ENCODE data around the gene RBM8A.
"Not testable (repeated sequence)": the region's sequence is repeated elsewhere in the genome, so short reads cannot be mapped to it uniquely, and the experiment has no call there.

Gene RBM8A

DNA sequence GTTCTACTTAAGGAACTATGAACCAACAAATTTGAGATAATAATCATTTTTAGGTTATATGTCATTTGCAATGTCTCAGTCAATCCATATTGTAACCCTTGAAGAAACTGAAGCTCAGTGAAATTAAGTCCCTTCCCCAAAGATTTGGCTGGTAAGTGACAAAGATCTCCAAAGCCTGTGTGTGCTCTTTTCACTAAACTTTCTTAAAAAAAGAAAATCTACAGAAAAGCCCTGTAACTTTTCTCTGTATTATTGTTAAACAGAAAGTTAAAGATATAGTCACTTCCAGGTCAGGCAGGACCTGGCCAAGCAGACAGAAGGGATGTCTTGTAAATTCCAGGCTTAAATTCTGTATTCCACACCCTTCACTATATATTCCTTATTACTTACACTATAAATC lies 29.1 kb upstream of the RBM8A start:
- DNase-seq, result no peak

DNA sequence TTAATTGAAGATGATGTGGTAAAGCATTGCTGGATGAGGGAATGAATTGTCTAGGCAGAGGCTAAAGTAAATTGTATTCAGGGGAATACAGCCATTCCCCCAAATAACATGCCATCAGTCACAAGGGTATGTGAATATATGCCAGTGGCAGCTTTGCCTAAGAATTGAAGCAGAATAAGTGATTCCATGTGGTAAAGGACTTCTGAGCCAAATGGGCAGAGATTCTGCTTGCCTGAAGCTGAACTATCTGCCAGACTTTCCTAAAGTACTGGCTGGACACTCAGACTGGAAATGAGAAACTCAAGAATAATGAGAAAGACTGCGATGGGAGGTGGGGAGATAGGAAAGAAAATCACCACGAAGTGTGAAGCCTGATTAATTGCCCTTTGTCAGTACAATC lies 28.2 kb upstream of the RBM8A start:
- DNase-seq, result no peak

DNA sequence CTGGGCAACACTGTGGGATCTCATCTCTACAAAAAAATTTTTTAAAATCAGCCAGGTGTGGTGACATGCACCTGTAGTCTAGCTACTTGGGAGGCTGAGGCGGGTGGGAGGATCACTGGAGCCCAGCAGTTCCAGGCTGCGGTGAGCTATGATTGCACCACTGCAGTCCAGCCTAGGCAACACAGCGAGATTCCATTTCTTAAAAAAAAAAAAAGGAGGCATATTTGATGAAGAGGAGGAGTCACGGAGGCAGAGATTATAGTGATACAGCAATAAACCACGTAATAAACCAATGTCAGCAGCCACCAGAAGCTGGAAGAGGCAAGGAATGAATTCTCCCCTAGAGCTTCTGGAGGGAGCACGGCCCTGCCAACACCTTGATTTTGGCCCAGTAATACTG lies 26.6 kb upstream of the RBM8A start:
- no peak for DNase-seq

DNA sequence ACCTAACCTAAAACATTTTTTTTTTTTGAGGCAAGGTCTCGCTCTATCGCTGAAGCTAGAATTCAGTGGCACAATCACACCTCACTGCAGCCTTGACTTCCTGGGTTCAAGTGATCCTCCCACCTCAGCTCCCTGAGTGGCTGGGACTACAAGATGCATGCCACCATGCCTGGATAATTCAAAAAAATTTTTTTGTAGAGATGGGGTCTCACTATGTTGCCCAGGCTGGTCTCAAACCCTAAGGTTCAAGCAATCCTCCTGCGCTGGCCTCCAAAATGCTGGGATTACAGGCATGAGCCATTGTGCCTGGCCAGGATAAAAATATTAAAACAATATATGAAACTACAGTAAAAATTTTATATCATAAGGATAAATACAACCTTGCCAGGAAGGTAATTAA lies 25.6 kb upstream of the RBM8A start:
- no peak for DNase-seq

DNA sequence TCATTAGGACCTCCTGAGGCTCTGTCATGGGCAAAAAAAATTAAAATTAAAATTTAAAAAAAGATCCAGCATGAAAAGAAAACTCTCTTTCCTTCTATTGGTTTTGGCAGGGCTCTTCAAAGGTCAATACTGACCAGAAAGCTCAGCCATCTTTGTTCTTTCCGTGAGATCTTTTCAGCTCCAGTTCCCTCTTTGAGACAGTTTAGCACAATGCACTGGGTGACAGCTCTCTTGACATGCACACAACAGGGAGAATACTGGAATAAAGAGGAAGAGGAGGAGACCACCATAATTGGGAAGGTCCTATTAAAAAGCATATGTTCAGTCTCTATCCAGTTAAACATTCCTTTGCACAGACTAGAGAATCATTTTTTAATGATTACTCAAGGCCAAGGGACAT lies 24.2 kb upstream of the RBM8A start:
- DNase-seq, result no peak

DNA sequence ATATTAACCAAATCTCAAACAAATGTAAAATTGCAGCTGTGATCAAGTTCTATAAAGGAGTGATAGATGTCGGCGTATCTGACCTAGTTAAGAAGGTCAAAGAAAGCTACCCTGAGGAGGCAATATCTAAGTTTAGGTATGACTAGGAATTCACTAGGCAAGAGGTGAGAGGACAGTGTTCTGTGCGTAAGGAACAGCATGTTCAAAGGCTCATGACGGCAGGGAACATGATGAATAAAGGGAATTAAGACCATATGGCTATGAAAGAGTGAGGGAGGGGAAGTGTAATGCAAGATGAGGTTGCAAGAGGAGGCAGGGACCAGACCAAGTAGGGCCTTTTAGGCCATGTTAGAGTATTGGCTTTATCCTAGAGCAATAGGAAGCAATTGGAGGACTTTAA lies 21.9 kb upstream of the RBM8A start:
- DNase-seq, result no peak

DNA sequence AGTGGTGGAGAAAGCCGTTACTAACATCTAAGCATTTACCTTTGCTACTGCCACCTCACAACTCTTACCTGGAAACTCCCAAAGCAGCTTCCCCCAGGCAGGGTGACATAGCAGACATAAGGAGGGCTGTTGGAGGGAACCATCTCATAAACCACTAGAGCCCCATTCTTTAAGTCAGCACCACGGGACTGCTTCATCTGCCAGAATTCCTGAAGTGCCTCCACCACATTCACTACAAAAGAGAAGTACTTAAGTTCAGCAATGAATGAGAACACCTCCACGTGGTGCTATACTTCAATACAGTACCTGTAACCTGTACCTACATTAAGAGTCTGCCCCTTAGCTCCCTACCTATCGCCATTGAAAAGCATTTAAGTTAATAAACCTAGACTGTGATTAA lies 20.3 kb upstream of the RBM8A start:
- DNase-seq, result no peak

DNA sequence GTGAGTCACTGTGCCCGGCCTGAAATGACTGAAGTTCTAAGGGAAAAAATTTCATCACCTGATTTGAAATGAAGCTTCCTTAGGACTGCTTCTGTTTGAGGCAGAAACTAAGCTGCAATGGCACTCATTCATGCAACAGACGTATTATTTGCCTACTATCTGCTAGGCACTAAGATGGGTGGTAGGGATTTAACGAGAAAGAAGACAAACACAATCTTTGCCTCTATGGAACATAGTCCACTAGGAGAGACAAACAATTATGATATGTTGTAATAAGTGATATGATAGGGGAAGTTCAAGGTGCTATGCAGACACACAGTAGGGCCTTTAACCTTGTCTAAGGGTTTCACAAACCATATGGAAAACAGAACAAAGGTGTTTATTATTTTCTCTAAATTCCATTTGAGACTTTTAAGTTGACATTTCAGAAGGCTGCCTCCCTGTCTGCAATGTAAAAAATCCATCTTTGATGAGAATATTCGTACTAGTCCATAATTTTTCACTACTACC lies 19.2 kb upstream of the RBM8A start:
- no peak for DNase-seq

DNA sequence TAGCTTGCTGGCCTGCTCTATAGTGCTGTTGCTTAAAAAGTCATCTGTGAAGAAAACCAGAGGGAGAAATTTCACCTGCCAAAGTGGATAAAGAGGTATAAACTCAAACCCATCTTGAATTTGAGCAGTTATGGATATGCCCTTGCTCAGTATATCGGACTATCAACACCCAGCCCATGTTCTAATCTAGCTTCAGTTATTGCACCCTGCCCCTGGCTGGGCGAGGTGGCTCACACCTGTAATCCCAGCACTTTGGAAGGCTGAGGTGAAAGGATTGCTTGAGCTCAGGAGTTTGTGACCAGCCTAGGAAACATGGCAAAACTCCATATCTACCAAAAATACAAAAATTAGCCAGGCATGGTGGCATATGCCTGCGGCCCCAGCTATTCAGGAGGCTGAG lies 17.2 kb upstream of the RBM8A start:
- no peak for DNase-seq

DNA sequence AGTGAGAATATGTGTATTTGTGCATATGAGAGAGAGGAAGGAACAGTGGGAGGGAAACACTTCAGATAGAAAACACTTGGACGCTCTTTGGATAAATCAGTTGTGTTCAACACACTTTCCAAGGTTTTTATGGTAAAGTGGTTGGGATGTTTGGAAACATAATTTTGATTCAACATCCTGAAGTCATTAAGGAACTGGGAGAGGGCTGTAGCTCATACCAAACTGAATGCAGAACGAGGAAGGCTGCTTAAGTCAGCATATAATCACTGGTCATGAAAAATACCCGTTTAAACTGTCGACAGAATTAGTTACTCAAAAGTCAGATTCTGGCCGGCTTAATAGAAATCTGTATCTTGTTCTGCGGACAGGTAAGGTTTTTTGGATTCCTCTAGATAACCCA lies 15.6 kb upstream of the RBM8A start:
- DNase-seq, result no peak

DNA sequence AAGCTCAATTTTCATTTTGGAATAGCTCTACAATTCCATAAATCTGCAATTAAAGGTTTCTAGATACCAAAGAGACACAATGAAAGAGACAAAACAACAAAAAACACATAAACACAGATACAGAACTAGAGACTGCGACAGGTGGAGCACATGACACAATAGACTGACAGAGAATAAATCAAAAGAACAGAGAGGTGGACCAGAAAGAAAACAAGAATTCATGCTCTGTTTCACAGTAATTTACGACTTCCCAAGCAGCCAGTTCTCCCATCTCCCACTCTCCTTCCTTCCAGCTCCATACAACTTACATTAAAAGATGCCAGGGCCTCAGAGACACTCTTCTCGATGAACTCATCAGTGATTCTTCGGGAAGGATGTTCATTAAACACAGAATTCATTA lies 15.1 kb upstream of the RBM8A start:
- DNase-seq, result no peak

DNA sequence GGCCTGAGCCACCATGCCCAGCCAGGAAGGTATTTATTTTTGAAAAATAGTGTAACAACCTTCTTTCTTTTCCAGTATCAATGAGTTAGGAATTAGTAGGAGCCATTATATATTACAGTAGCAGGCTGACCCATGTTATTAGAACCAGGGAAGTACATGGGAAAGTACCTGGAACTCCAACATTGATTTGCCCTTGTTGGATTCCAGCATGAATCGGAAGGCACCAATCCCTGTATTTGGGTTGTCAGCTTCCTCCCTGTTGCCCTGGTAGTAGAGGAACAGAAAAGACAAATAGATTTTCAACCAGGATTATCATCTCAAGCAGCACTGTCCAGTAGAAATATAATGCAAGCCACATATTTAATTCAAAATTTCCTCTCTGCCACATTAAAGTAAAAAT lies 10.2 kb upstream of the RBM8A start:
- no peak for DNase-seq

DNA sequence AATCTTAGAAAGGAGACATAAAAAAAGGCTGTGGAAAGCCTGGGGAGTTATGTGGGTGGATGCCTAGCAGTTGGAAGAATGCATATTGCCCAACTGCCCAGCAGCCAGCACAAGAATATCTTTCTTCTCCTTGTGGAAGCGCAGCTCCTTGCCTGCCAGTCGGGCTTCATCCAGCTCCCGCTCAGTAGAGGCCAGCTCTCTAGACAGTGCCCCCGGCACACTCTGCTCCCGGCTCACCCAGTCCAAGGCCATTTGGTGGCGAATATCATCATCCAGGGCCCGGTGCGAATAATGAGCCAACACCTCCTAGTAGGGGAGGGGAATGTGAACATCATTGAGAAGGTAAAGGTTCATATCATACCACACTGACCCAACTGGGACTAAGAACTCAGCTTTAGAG lies 9.0 kb upstream of the RBM8A start:
- DNase-seq, result no peak

DNA sequence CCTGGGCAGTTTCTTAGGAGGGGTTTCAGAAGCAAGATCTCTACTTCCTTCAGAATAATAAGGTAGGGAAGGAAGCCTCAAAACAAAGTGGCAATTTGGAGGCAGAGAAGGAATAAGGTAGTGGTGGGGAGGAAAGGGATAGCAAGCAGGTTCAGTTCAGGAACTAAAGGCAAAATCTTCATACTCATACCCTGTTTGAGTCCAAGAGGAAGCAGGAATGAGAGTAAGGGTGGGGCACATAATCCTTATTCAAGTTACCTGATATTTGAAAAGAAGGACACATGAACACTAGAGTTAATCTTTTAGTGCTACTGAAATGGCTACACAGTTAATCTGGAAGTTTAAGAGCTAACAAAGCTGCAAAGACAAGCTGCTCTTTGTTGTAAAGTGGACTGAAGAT lies 8.4 kb upstream of the RBM8A start:
- DNase-seq, result no peak

DNA sequence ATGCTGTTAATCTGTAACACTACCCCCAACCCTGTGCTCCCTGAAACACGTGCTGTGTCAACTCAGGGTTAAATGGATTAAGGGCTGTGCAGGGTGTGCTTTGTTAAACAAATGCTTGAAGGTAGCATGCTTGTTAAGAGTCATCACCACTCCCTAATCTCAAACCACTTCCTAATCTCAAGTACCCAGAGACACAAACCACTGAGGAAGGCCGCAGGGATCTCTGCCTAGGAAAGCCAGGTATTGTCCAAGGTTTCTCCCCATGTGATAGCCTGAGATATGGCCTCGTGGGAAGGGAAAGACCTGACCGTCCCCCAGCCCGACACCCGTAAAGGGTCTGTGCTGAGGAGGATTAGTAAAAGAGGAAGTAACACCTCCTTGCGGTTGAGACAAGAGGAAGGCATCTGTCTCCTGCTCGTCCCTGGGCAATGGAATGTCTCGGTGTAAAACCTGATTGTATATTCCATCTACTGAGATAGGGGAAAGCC lies 5.3 kb upstream of the RBM8A start:
- not testable (repeated sequence) for DNase-seq

DNA sequence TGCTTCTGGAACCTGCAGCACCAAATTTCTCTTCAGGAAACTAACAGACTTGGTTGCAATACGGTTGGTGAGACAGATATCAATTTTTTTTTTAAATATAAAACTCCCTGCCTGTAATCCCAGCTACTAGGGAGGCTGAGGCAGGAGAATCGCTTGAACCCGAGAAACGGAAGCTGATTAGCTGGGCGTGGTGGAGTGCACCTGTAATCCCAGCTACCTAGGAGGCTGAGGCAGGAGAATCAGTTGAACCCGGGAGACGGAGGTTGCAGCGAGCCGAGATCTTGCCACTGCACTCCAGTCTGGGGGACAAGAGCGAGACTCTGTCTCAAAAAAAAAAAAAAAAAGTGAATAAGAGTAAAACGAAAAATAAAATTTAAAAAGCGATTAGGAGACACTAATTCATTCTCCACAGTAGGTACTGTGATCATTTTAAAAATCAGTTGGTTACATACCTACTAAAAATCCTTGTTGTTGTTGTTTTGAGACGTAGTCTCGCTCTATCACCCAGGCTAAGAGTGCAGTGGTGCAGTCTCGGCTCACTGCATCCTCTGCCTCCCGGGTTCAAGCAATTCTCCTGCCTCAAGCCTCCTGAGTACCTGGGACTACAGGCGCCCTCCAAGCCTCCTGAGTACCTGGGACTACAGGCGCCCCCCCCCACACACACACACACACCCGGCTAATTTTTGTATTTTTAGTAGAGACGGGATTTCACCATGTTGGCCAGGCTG lies 796 bp upstream of the RBM8A start:
- DNase-seq, result no peak

DNA sequence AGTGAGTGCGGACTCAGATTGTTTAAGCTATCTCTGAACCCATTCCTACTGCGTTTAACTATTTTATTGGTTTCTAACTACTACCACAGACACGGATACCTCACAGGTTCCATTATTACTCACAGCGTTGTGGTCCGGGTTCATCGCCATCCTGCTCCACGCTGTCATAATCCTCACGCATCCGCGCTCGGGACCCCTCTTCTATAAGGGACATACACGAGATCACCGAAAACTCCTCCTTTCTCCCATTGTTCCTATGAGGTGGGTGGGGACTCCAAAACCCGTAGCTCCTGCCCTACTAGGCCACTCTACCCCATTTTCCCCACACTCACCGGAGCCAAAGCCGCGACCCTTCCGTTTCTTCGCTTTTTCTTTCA lies 610 bp downstream of the RBM8A start:
- DNase-seq, result no peak

DNA sequence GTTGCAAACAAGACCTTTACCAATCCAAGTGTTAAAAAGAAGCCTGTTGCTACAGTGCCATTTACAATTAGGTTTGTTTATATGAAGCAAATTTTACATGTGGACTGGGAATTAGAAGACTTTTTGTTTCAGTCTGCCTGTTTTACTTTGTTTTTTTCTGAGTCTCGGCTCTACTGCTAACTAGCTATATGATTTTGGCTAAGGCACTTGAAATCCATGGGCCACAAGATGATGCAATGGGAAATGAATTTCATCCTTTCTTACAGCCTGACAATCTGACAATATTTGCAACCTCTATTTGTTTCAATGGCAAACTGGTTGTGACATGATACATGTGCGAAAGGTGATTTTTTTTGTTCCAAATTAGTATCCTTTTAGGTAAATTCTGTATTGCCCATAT lies 5.0 kb downstream of the RBM8A start:
- no peak for DNase-seq

DNA sequence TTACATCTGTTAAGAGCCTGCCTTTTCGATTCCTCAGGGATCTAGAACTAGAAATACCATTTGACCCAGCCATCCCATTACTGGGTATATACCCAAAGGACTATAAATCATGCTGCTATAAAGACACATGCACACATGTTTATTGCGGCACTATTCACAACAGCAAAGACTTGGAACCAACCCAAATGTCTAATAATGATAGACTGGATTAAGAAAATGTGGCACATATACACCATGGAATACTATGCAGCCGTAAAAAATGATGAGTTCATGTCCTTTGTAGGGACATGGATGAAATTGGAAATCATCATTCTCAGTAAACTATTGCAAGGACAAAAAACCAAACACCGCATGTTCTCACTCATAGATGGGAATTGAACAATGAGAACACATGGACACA lies 7.0 kb downstream of the RBM8A start:
- not testable (repeated sequence) for DNase-seq

DNA sequence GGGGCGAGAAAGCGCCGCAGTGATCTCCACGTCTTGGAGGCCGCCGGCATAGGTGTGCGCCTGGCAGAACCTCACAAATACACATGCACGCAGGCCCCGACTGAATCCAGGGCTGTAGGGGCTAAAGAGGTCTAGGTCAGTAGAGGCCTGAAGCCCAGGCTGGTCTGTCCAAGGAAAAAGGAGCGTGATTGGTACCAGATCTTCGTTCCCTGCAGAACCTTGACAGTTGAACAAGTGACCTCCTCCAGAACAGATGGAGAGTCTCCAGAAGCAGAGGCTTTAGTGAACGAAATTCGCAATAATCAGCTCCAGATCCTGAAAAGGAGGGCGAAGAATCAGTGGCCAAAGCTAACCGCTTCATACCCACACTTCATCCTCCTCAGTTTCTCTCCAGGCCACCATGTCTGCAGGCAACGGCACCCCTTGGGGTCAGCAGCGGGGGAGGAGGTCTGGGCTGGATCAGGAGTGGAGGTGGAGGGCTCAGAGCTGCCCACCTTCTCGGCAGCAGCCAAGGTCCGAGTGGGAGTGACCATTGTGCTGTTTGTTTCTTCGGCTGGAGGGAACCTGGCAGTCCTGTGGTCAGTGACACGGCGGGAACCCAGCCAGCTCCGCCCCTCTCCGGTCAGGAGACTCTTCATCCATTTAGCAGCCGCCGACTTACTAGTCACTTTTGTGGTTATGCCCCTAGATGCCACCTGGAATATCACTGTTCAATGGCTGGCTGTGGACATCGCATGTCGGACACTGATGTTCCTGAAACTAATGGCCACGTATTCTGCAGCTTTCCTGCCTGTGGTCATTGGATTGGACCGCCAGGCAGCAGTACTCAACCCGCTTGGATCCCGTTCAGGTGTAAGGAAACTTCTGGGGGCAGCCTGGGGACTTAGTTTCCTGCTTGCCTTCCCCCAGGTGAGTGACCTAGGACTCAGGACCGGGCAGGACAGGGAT lies 8.0 kb downstream of the RBM8A start:
- peak; percentile 47 for DNase-seq

DNA sequence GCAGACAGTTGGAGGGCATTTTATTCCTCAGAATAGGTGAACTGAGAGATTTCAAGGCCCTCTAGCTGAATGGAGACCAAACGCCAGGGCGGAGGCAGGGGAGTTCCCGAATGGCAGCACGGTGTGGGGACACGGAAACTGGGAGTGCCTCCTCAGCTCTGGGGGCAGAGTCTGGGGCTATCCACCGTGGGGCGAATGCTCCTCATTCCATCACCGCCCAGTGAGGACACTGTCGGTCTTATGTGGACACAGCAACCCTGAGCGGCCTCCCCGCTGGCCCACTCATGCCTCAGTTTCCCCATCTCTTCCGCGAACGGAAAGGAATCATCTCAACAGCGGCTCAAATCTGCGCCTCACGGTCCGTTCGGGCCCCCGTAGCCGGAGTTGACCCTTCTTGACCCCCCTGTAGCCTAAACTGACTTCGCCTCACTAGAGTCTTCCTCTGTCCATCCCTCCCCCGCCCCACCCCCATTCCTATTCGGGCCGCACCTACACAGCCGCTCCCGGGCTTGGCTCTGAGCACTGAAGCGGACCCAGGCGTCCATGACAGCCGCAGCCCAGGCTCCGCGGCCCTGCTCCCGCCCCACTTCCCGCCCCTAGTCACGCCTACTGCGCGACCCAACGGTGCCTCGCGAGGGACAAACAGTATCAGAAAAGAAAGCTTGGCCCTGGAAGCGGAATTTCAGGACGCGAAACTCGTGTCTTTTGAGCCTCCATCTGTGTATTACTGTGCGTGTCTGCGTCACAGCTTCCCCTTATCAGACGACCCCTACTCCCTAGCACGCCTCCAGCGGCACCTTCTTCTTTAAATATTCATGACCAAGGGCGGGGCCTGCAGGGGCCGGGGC lies 8.9 kb downstream of the RBM8A start, which contains the start of gene PEX11B:
PEX11B (minus strand) TSS at position 574 of the 848 bp plus-strand sequence; CDS start at position 545, 29 bp downstream.
- peak; percentile 84 for DNase-seq

DNA sequence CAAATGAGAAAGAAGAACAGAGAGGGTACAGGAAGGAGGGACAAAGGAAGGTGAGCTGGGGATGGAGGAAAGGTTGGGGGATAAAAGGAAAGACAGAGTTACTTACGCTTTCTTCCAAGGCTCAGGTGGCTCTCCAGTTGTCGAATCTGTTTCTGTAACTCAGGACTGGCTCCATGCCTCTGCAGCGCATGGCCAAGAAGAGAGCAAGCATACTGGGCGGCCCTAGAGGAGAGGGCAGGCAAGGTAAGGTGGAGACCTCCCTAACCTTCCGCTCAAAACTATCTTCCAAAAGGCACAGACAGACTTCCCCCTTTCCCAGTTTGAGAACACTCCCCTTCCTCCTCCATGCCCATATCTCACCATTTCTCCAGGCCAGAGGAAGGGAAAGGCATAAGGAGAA lies 9.7 kb downstream of the RBM8A start:
- DNase-seq, result no peak

DNA sequence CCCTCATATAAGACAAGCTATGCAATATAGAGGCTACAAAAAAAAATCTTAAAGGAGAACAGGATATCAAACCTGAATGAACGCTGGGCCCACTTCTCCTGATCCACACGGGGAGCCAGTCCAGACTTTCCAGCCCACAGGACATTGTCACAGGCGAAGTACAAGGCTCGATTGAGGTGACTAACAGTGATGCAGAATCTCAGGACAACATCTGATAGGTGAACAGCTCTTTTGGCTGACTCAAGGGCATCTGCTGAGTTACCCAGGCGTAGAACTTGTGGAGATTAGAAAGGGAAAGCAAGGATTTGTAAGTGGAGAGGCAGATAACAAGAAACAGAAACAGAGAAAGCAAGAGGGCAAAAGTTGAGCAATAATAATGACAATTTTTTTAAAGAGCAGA lies 10.5 kb downstream of the RBM8A start:
- DNase-seq, result peak; percentile 4

Data from HCEC 1CT (cell line).